ENCODE results near the gene SAYSD1.
"Not testable (repeated sequence)": the region's sequence is repeated elsewhere in the genome, so short reads cannot be mapped to it uniquely, and the experiment has no call there.

The SAYSD1 gene

GRCh38 chr6:39114704-39115599 lies at the start of gene SAYSD1:
SAYSD1 (minus strand) TSS chr6:39115186; CDS start chr6:39115089, 97 bp downstream.
- peak; percentile 96 for DNase-seq

DNA sequence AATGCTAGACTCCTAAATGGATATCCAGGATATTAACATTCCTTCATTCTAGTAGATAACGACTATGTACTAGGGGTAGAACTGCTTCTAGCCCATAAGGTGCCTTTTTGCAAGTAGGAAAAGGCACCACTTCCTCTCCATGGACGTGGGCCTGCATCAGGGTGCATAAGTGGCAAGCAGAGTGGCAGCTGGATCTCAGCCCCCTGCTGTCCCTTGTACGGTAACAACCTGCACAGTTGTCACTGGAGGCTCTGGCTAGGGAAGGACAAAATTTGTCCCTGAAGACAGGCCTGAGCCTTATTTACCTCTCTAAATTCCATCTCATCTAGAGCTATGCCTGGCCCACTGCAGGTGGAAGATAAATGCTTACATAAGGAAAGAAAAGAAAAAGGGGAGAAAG lies 42.5 kb upstream of the SAYSD1 start:
- DNase-seq: no peak

GRCh38 chr6:39156801-39157200 lies 41.8 kb upstream of the SAYSD1 start:
- DNase-seq: no peak

DNA sequence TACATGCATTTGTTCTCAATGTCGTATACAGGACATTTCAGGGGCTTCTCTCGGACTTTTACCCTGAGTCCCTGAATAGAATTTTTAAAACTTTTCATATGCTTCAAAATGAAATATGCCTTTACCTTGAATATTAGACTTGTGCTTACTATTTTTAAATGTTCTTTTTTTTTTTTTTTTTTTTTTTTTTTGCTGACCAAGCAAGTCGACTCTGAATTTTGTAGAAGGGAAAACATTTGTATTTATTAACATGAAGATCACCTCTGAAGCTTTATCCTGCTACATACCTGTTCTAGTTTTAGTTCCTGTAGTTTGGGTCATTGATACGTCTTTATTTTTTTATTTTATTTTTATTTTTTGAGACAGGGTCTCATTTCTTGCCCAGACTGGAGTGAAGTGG lies 39.7 kb upstream of the SAYSD1 start:
- no peak for DNase-seq

DNA sequence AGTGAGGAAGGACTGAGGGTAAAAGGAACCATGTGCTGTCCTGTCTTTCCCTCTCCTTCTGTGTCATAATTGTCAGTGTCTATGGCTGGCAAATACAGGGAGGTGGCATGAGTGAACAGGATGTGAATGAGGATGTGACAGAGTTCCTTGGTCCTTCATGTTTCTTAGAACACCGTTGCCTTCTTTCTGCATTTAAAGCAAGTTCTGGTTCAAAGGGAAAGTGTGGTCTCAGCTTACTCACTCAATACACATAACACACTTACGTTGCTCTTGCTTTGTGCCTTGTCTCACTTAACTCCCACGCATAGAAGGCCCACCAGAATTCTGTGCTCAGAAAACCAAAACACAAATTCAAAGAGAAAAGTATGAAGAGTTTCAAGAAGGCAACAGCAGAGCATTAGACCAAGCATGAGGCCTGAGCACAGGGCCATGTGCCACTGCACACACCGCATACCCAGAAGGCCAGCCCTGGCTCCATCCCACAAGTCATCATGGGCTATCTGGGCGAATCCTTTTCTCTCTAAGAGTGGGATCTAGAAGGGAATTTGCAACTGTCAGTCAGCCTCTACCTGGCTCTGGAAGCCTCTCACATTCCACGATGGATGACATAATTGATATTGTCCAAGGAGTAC lies 38.9 kb upstream of the SAYSD1 start:
- no peak for DNase-seq

GRCh38 chr6:39152262-39152661 lies 37.3 kb upstream of the SAYSD1 start:
- DNase-seq: no peak

DNA sequence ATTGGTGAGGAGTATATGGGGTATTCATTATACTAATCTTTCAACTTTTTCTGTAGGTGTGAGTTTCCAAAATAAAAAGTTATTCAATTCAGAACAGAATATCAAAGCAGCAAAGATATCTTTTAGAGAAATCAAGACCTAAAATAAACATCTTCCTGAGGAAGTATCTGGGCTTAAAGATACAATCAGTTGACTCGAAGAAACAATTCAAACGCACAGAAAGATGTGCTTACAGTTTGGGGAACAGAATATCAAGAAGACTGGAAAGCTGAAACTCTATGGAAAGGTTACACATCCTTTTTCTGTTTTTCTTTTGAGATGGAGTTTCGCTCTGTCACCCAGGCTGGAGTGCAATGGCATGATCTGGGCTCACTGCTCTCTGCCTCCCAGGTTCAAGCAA lies 36.2 kb upstream of the SAYSD1 start:
- no peak for DNase-seq

GRCh38 chr6:39144481-39145173 lies 29.6 kb upstream of the SAYSD1 start:
- DNase-seq: no peak

GRCh38 chr6:39143238-39143930 lies 28.4 kb upstream of the SAYSD1 start:
- DNase-seq: no peak

GRCh38 chr6:39140556-39141167 lies 25.7 kb upstream of the SAYSD1 start:
- DNase-seq: no peak

DNA sequence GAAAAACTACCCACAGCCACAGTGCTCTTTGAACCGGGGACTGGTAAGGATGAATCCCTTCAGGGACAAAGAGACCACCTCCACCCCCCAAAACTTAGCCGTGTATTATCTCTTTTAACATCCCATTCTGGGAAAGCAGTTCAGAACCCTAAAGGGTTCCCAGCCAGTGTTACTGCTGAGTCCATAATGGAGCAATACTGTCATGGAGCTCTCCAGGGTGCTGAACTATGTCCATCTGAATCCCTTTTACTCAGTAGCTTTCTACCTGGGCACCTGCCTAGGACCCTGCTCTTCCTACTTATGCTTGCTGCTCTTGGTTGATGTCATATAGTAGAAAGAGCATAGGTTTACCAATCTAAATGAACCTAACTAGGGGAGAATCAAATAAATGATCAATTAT lies 22.3 kb upstream of the SAYSD1 start:
- no peak for DNase-seq

DNA sequence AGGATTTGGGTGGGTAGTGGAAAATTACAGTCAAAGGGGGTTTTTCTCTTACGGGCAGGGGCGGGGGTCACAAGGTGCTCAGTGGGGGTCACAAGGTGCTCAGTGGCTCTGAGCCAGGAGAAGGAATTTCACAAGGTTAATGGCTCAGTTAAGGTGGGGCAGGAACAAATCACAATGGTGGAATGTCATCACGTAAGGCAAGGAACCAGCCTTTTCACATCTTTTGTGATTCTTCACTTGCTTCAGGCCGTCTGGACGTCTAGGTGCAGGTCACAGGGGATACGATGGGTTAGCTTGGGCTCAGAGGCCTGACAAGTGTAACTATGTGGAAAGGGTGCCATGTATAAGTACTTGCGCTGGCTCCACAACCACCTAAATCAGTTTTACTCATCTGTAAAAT lies 21.2 kb upstream of the SAYSD1 start:
- DNase-seq: not testable (repeated sequence)

GRCh38 chr6:39134761-39135160 lies 19.8 kb upstream of the SAYSD1 start:
- DNase-seq: not testable (repeated sequence)

- no peak for DNase-seq
Observed at GRCh38 chr6:39130691-39131090, 15.7 kb upstream of the SAYSD1 start.

DNA sequence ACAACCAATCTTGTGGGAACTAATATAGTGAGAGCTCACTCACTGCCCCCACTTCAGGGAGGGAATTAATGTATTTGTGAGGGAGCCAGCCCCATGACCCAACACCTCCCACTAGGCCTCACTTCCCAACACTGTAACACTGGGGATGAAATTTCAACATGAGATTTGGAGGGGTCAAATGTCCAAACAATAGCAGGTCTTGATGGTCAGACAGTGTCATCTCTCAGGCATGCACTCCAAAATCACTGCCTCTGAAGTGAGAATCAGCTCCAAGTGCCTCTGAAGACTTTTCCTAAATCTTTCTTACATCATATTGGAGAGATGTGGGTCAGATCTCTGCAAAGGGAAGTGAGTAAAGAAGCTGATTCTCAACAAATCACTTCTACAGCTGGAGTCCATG lies 13.8 kb upstream of the SAYSD1 start:
- DNase-seq: no peak

GRCh38 chr6:39128106-39128505 lies 13.1 kb upstream of the SAYSD1 start:
- DNase-seq: no peak

DNA sequence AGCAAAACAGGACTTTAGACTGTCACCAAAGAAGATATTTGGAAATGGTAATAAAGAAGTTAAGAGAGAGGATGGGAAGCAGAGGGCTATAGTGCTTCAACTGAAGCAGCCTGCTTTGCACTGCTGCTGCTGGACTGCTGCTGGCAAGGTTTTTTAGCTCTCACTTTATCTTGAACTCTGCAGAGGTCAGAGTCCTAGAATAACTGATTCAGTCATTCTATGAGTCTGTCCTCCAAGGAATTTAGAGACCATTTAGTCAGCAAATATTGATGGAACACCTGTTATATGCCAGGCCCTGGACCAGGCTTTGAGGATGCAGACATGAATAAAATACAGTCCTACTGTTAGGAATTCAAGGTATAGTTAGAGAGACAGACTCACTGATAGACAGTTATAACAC lies 9.1 kb upstream of the SAYSD1 start:
- DNase-seq: no peak

DNA sequence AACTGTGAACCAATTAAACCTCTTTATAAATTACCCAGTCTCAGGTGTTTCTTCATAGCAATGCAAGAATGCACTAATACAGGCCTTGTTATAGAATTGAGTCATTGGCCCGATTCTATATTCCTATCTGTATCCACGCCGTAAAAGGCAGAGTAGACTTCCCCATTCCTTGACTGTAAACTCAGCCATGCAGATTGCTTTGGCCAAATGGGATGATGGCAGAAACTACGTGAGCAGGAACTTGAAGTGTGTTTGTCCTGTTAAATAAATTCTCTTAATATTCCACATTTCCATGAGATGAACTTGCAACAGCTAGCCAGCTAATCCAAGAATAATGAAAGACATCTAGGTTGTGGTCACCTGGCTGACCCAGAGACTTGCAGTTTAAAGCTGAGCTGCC lies 3.9 kb upstream of the SAYSD1 start:
- DNase-seq: no peak

- peak; percentile 57 for DNase-seq
Observed at GRCh38 chr6:39114388-39114703, 640 bp downstream of the SAYSD1 start.

DNA sequence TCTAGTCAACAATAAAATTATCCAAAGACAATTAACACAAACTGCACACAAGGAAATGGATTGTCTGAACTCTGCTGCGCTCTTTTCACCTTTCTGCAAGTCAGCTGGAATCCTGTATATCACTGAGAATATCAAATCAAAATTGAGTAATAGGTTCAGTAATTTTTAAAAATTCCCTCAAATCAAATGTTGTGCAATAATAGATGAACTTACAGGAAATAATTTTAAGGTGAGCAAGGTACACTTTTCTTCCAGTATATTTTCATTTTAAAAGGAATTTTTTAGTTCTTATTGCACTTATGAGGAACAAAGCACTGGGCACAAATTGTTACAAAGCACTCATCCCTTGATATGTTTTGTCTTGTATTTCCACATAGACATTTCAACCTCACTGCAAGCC lies 1.2 kb downstream of the SAYSD1 start:
- DNase-seq: no peak

GRCh38 chr6:39111280-39111679 lies 3.7 kb downstream of the SAYSD1 start:
- no peak for DNase-seq

DNA sequence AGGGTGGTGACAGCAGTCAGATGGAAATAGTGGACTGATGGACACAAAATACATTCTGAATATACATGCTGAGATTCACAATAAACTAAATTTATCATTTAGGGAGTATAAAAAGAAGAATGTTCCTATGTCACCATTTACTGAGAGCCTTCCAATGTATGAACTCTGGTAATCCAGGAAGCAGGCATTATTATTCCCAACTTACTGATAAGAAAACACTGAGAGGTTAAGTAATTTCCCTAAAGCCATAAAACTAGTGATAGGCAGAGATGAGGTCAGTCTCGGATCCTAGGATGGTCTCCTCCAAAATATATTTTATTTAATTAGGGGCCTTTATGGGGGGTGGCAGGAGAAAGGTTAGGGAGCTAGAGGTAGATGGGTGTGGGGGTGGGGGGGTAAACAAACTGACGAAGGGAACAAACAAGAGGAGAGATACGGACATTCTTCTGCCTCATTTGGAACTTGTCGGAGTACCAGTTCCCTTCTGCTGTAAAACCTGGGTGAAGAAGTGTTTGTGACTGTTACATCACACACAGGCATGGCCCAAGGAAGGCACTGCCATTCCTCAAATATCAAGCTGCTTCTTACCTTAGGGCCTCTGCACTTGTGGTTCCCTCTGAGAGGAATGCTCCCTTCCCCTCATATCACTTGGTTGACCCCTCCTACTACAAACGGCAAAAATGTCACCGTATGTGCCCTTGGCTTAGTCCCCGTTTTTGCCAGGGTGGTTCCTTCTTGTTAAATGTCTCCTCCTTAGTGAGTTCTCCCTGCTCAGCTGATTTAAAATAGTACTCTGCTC lies 6.7 kb downstream of the SAYSD1 start:
- DNase-seq: no peak
